K562 (cell line): ENCODE results near the gene TCEAL8. TPM values are rescaled to one million over a fixed set of nuclear protein-coding genes. Genes with fewer than 3 reads are reported as not detected.

Source experiments
- ATAC-seq: fragments of 200-7000 bp; cut with Tn5 transposase; 3 replicates; pipeline ENCODE4 v1.9.1; 2020; ENCODE audit warnings: moderate library complexity
- BruUV-seq: library from RNA; stranded (reverse); fragments of 400-500 nt; replicated peaks from 2 replicates; lab custom pipeline; 2021; lab: Mats Ljungman, UMichigan
- CTCF ChIA-PET: fragments of 300-600 bp; formaldehyde crosslinking; extraction: SDS; loops from one replicate; lab custom pipeline; 2021; ENCODE audit warnings: low intra/inter-chr PET ratio; lab: Yijun Ruan, JAX
- POLR2A ChIA-PET: fragments of 300-600, 350-650 bp; sonication (Branson Sonifier 250); formaldehyde crosslinking; extraction: SDS; loops from one replicate; lab custom pipeline; 2021; ENCODE audit warnings: antibody characterized with exemption, inconsistent platforms; lab: Yijun Ruan, JAX
- DNase-seq, 4 experiments: peaks; one replicate each; pipeline versions ENCODE4 v3.0.0 to v3.0.0-alpha.2; 2011 to 2018; ENCODE audit warnings: low spot score in 3 of 4, mixed read lengths in 3 of 4; ENCODE audit errors: extremely low read depth in 1 of 4
- FAIRE-seq: peaks from 2 replicates; lab custom pipeline; 2011; peaks lifted over from hg19 to GRCh38; lab: Jason Lieb, UNC
- H2AFZ ChIP-seq: 2 replicates; pipeline ENCODE4 v1.6.0; 2011; ENCODE audit warnings: low read depth, low read length, control low read depth, inconsistent platforms
- H3K27ac ChIP-seq: fragments of 200-600 bp; 3 replicates; pipeline ENCODE4 v1.8.0; 2011; ENCODE audit warnings: low read depth, mild to moderate bottlenecking, control low read depth, inconsistent platforms, low read length, moderate library complexity, mixed read lengths; ENCODE audit errors: extremely low read depth
- H3K27me3 ChIP-seq, 2 experiments: fragments of 300-600 bp in 1 of 2; 2 replicates in 1 of 2; 3 replicates in 1 of 2; pipeline versions ENCODE4 v1.6.0 to v1.8.0; 2011; ENCODE audit warnings: inconsistent platforms in 2 of 2, low read length in 2 of 2, mild to moderate bottlenecking in 1 of 2, mixed read lengths in 1 of 2, moderate library complexity in 1 of 2; ENCODE audit not compliant: control insufficient read depth in 2 of 2, insufficient read depth in 2 of 2
- H3K36me3 ChIP-seq: fragments of 300-600 bp; 3 replicates; pipeline ENCODE4 v1.8.0; 2011; ENCODE audit warnings: mild to moderate bottlenecking, low read length, inconsistent platforms; ENCODE audit not compliant: control insufficient read depth, insufficient read depth
- H3K4me1 ChIP-seq, 2 experiments: fragments of 200-600 bp in 1 of 2; replicated peaks in 1 of 2; 2 replicates in 1 of 2; 3 replicates in 1 of 2; pipeline versions ENCODE4 v1.5.1 to v1.8.0; 2011; ENCODE audit warnings: inconsistent platforms in 2 of 2, low read length in 2 of 2, mild to moderate bottlenecking in 1 of 2, mixed read lengths in 1 of 2, moderate library complexity in 1 of 2; ENCODE audit not compliant: control insufficient read depth in 2 of 2, insufficient read depth in 2 of 2
- H3K4me2 ChIP-seq: 2 replicates; pipeline ENCODE4 v1.6.1; 2011; ENCODE audit warnings: low read length, control low read depth, inconsistent platforms, mixed read lengths; ENCODE audit not compliant: insufficient read depth
- H3K4me3 ChIP-seq: fragments of 200-600 bp; sonication (generic), shearing (Covaris generic); 2 replicates; pipeline ENCODE4 v1.5.1; 2016; ENCODE audit warnings: control low read depth, inconsistent platforms
- H3K79me2 ChIP-seq: fragments of 200-600 bp; 3 replicates; pipeline ENCODE4 v1.8.0; 2011; ENCODE audit warnings: low read length, inconsistent platforms; ENCODE audit not compliant: control insufficient read depth, insufficient read depth
- H3K9ac ChIP-seq, 2 experiments: 2 replicates each; pipeline versions ENCODE4 v1.6.0 to v1.6.1; 2011; ENCODE audit warnings: low read depth in 2 of 2, low read length in 2 of 2, control low read depth in 1 of 2, inconsistent platforms in 1 of 2, mild to moderate bottlenecking in 1 of 2, mixed read lengths in 1 of 2; ENCODE audit not compliant: insufficient read depth in 1 of 2
- H3K9me1 ChIP-seq: one replicate; pipeline ENCODE4 v1.6.0; 2011; ENCODE audit warnings: inconsistent platforms, mild to moderate bottlenecking, low read length, moderate library complexity; ENCODE audit not compliant: control insufficient read depth, insufficient read depth
- H3K9me3 ChIP-seq: replicated peaks from 2 replicates; pipeline ENCODE4 v1.5.1; 2011; ENCODE audit warnings: low read depth, low read length, inconsistent platforms; ENCODE audit not compliant: control insufficient read depth, insufficient read depth
- H4K20me1 ChIP-seq: replicated peaks from 2 replicates; pipeline ENCODE4 v1.6.1; 2011; ENCODE audit warnings: low read length, inconsistent platforms, mixed read lengths; ENCODE audit not compliant: control insufficient read depth, insufficient read depth
- BHLHE40 ChIP-seq: IDR thresholded peaks from 2 replicates; pipeline ENCODE4 v1.6.1; 2011; ENCODE audit warnings: low read length, improper control_type of control experiment
- C11orf30 ChIP-seq: fragments of 450-650 bp; IDR thresholded peaks from 2 replicates; pipeline ENCODE4 v1.6.1; 2016; ENCODE audit warnings: low read depth, mild to moderate bottlenecking
- CHD1 ChIP-seq: fragments of 200-600 bp; sonication (generic); IDR thresholded peaks from one replicate; pipeline ENCODE4 v1.6.1; 2012; ENCODE audit warnings: mild to moderate bottlenecking, moderate library complexity, low read length, inconsistent platforms
- FOSL1 ChIP-seq: fragments of 200-800 bp; sonication (Bioruptor generic); conservative IDR thresholded peaks from 2 replicates; pipeline ENCODE4 v1.6.1; 2016; ENCODE audit warnings: missing genetic modification characterization, missing compliant biosample characterization
- KDM4B ChIP-seq, 2 experiments: fragments of 450-650 bp in 1 of 2; sonication (generic) in 1 of 2; IDR thresholded peaks; 2 replicates each; pipeline ENCODE4 v1.6.1; 2016 to 2017; ENCODE audit warnings: borderline replicate concordance in 2 of 2, antibody characterized with exemption in 1 of 2, low read depth in 1 of 2, mild to moderate bottlenecking in 1 of 2
- NCOA2 ChIP-seq, 2 experiments: fragments of 450-650 bp; IDR thresholded peaks; 2 replicates each; pipeline ENCODE4 v1.6.1; 2018; ENCODE audit warnings: mild to moderate bottlenecking in 2 of 2, moderate library complexity in 1 of 2; ENCODE audit not compliant: partially characterized antibody in 2 of 2
- PHB2 ChIP-seq: fragments of 450-650 bp; IDR thresholded peaks from 2 replicates; pipeline ENCODE4 v1.6.1; 2017; ENCODE audit warnings: low read depth
- SRSF1 ChIP-seq: fragments of 200-400 bp; formaldehyde crosslinking; IDR thresholded peaks from 2 replicates; pipeline ENCODE4 v1.6.1; 2017; ENCODE audit warnings: mild to moderate bottlenecking, low read depth, low read length, moderate library complexity
- SUPT5H ChIP-seq: fragments of 450-650 bp; IDR thresholded peaks from 2 replicates; pipeline ENCODE4 v1.6.1; 2016
- TEAD4 ChIP-seq, 2 experiments: sonication (generic) in 1 of 2; formaldehyde crosslinking in 1 of 2; IDR thresholded peaks; 2 replicates each; pipeline versions ENCODE4 v1.6.1 to v1.8.0; 2012 to 2022; ENCODE audit warnings: borderline replicate concordance in 1 of 2, inconsistent platforms in 1 of 2, low read length in 1 of 2, mild to moderate bottlenecking in 1 of 2, missing genetic modification reagents in 1 of 2
- ZNF140 ChIP-seq: fragments of 250-450 bp; sonication (Bioruptor Pico); IDR thresholded peaks from 2 replicates; pipeline ENCODE4 v1.8.0; 2021; ENCODE audit warnings: moderate library complexity, mild to moderate bottlenecking, inconsistent platforms
- ZNF511 ChIP-seq: sonication (generic); formaldehyde crosslinking; IDR thresholded peaks from 2 replicates; pipeline ENCODE4 v1.8.0; 2022; ENCODE audit warnings: mild to moderate bottlenecking, missing genetic modification reagents
- WGBS: fragments of 100-300 bp; shearing (Covaris generic); methylation state at CpG from one replicate; pipeline ENCODE4 v1.1.6; 2016; ENCODE audit warnings: low coverage, mixed read lengths; ENCODE audit not compliant: insufficient coverage; ENCODE audit errors: missing lambda C conversion rate; 5-methylcytosine and 5-hydroxymethylcytosine counted together
- in situ Hi-C: fragments of 300-500 bp; cut with MboI; formaldehyde crosslinking; loops from 4 replicates; pipeline ENCODE4 v1.15.0; 2018; ENCODE audit warnings: inconsistent platforms, mixed read lengths
- intact Hi-C: fragments of 100-400 bp; cut with micrococcal nuclease; formaldehyde crosslinking; loops from 2 replicates; pipeline ENCODE4 v1.14.2; 2022
- polyA plus RNA-seq, 8 experiments: library from polyadenylated mRNA; depleted of rRNA in 4 of 8; stranded (reverse) in 5 of 8; unstranded in 3 of 8; fragments of >200 nt; fragmentation: Nextera tagmentation in 2 of 8; fragmentation: Illumina TruSeq in 1 of 8; extraction: Ambion mirVana in 2 of 8; extraction: Trizol in 1 of 8; gene quantifications; 2 replicates each; pipeline versions ENCODE4 v1.2.1 to v1.2.3, GENCODE V29; 2011 to 2014; ENCODE audit warnings: inconsistent platforms in 1 of 8, missing spikeins in 1 of 8
- total RNA-seq, 7 experiments: library from RNA; depleted of rRNA in 6 of 7; stranded (reverse); fragments of >200 nt in 6 of 7; fragmentation: Illumina TruSeq in 2 of 7; extraction: Trizol in 2 of 7; gene quantifications; 2 replicates each; pipeline versions ENCODE4 v1.2.1 to v1.2.3, GENCODE V29; 2011 to 2021; ENCODE audit warnings: low replicate concordance in 1 of 7
- TF ChIP-seq, protein P1 (sequence below): sonication (generic); formaldehyde crosslinking; IDR thresholded peaks from 2 replicates; pipeline ENCODE4 v1.8.0; 2022; ENCODE audit warnings: missing genetic modification reagents, mild to moderate bottlenecking, moderate library complexity, borderline replicate concordance

Gene TCEAL8
- total and polyA plus RNA-seq, 9 of the 15 experiments (the other 6 are each of a cell fraction or from before 2014, with no cell fraction given), result 49.0 to 178 (median 101) TPM

- Histone ChIP-seq H3K4me1 (peaks cover 9 to 46% of the 10 kb centered on the region in 2 experiments), H3K9ac (peak overlapping the region in 1 of 2 experiments; percentile 25; a peak in 1 of 4 replicates), H3K4me3 (no peak overlapping the region), H3K36me3 (no peaks in the 10 kb centered on the region), H2AFZ (no peak overlapping the region), H3K9me1 (no peaks in the 10 kb centered on the region), H3K27ac (peak overlapping the region; percentile 47; the same call in 1 of the 3 replicates), H4K20me1 (no peaks in the 10 kb centered on the region), H3K9me3 (no peaks in the 10 kb centered on the region; the same call in 1 of the 2 replicates), H3K4me2 (no peak overlapping the region), H3K79me2 (peaks cover 5% of the 10 kb centered on the region; the same call in 1 of the 3 replicates), H3K27me3 (no peaks in the 10 kb centered on the region)
- ChIA-PET CTCF (no interaction called here), POLR2A (no interaction called here)
- ATAC-seq (no peak), DNase-seq (no peak), FAIRE-seq (peak; percentile 15)
- in situ Hi-C loops (no loop called here), intact Hi-C loops (no loop called here)
- 29% methylated on average over 1 of the region's 1 CpG for WGBS
- BruUV-seq, result no TSS peak
- TF ChIP-seq KDM4B (IDR thresholded peaks at IDR 0.05; ENCODE audit: borderline replicate concordance in 2 of 2, low read depth in 1 of 2) (no peak), FOSL1 (0 out of 2 replicates have a peak, but pooled peaks have one; percentile 23), C11orf30 (no peak)
Observed at GRCh38 chrX:103234869-103235268, 20.1 kb downstream of the TCEAL8 start.

DNA sequence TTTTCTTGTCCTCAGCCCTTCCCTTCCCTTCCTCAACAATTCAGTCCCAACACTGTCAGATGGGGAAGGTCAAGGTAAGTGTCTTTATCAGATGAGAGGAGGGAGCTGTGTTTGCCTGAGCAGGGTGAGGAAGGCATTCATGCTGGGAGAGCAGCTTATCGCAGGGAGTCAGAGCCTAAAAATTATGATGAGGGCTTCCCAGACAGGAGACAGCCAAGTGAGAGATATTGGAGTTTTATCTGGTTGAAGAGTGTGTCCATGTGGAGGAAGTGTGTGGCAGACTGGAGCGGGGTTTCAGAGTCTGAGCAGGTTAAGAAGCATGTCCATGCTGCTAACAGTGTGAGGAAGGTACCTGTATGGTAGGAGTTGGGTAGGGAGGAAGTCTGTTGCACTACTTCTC, 21.7 kb downstream of the TCEAL8 start:
- H2AFZ ChIP-seq, result peak overlapping the region; percentile 64
- peaks cover 5% of the 10 kb centered on the region; the same call in 1 of the 3 replicates for H3K79me2 ChIP-seq
- DNase-seq (peak; percentile 21 to 88 (median 50)), FAIRE-seq (peak; percentile 97), ATAC-seq (peak; percentile 85)
- POLR2A ChIA-PET, result interaction anchor here (0.6 to 2.3 kb wide), 4 partner anchors 9 to 15 kb away, joined by 3 to 5 read pairs (median 4); no protein-coding TSS in a partner anchor
- intact Hi-C loops (loop anchor here (1.0 kb wide), 1 partner anchor 22 kb away; no protein-coding TSS in a partner anchor), in situ Hi-C loops (no loop called here)
- no peaks in the 10 kb centered on the region for H4K20me1 ChIP-seq
- no peaks in the 10 kb centered on the region for H3K9me1 ChIP-seq
- no peaks in the 10 kb centered on the region; the same call in 1 of the 2 replicates for H3K9me3 ChIP-seq
- peak overlapping the region; percentile 80 for H3K27ac ChIP-seq
- peaks cover 9 to 46% of the 10 kb centered on the region in 2 experiments for H3K4me1 ChIP-seq
- BruUV-seq, result no TSS peak
- peak overlapping the region in 1 of 2 experiments; percentile 56; a peak in 2 of 4 replicates for H3K9ac ChIP-seq
- WGBS, result 0% methylated on average over 2 of the region's 2 CpGs
- H3K36me3 ChIP-seq, result no peaks in the 10 kb centered on the region
- H3K27me3 ChIP-seq, result no peaks in the 10 kb centered on the region
- CTCF ChIA-PET, result no interaction called here
- H3K4me3 ChIP-seq, result no peak overlapping the region
- H3K4me2 ChIP-seq, result peak overlapping the region; percentile 79
- TF ChIP-seq ZNF140 (CRISPR knock-in tag), result no peak
- TF ChIP-seq SUPT5H, result no peak
- TF ChIP-seq SRSF1, result no peak
- TF ChIP-seq ZNF511 (CRISPR knock-in tag), result no peak
- TF ChIP-seq CHD1, result no peak
- no peak for TF ChIP-seq BHLHE40
- TF ChIP-seq TEAD4 (IDR thresholded peaks at IDR 0.05; ENCODE audit: low read length), result peak; percentile 90
- no peak for TF ChIP-seq TEAD4 (CRISPR knock-in tag; IDR thresholded peaks at IDR 0.05; ENCODE audit: borderline replicate concordance)
- no peak; the same call in 1 of the 2 replicates for TF ChIP-seq PHB2
- TF ChIP-seq NCOA2 (IDR thresholded peaks at IDR 0.05; ENCODE audit: partially characterized antibody in 2 of 2), result no peak
- TF ChIP-seq, protein P1, sequence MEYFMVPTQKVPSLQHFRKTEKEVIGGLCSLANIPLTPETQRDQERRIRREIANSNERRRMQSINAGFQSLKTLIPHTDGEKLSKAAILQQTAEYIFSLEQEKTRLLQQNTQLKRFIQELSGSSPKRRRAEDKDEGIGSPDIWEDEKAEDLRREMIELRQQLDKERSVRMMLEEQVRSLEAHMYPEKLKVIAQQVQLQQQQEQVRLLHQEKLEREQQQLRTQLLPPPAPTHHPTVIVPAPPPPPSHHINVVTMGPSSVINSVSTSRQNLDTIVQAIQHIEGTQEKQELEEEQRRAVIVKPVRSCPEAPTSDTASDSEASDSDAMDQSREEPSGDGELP (CRISPR knock-in tag), result peak; percentile 23; the same call in 1 of the 2 replicates
